ENCODE data around the gene ARHGAP15. TPM values are rescaled to one million over a fixed set of nuclear protein-coding genes. Genes with fewer than 3 reads are reported as not detected.

ARHGAP15 gene
- total RNA-seq, 1 donor from 2014 or later: 6.8 TPM

DNA sequence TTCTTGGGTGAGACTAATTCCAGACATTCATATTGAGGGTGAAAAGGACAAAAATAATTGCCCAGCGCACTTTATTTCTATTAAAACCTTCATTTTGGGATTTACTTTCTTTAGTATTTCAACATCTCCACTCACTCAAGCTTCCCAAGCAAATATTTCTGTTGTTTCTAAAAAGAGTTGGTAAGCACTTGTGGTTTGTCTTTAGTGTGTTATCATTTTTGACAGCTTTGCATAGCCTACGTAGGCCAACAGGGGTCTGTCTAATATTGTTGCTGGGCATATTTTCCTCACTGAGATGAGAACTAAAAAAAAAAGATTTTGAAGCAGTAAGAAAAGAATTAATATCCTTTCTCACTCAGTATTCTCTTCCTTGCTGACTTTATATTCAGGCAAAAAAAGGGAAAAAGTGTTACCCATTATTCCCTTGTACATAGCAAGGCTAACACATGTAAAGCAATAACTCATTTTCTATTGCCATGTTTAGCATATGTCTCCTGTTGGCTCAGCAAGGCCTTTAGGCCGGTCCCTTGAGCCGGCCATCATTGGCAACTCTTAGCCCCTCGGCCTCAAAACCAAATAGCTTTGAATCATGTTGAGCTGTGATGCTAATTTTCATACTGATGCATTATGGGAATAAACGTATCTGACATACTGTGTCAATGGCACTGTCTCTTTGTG, 494.2 kb downstream of the ARHGAP15 start:
- intact Hi-C loops (cut with DNase I): no loop called here
- DNase-seq (ENCODE audit: low spot score): no peak

DNA sequence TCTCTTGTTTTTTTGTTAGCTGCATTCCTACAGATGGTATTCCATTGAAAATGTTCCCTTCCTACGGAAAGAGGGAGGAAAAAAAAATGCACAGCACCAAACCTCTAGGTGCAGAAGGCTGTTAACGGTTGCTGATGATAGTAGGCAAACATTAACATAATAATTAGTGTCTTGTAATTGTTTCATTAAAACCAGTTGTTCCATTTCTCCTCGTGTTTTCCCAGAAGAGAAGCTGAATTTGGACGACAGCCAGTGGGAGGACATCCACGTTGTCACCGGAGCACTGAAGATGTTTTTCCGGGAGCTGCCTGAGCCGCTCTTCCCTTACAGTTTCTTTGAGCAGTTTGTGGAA, 494.7 kb downstream of the ARHGAP15 start:
- intact Hi-C loops (cut with DNase I): no loop called here
- DNase-seq (ENCODE audit: low spot score): no peak

DNA sequence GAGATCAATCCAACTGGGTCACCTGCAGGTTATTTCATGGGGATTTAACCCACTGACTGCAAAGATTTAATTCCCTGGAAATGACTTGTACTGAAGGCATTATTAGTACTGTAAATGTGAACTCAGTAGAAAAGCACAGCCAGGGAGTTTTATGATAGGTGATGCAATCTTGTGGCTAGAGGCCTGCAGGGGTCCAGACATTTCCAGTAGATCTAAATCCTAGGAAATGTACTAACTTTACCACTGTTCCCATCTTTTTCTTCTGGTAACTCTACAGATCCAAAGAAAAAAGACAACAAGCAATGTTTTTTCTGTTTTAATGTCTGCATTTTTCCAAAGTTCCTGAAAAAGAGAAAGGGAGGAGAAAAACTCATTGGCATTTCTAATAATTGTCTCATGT, 500.1 kb downstream of the ARHGAP15 start:
- no peak for DNase-seq (ENCODE audit: low spot score)
- intact Hi-C loops (cut with DNase I): no loop called here

DNA sequence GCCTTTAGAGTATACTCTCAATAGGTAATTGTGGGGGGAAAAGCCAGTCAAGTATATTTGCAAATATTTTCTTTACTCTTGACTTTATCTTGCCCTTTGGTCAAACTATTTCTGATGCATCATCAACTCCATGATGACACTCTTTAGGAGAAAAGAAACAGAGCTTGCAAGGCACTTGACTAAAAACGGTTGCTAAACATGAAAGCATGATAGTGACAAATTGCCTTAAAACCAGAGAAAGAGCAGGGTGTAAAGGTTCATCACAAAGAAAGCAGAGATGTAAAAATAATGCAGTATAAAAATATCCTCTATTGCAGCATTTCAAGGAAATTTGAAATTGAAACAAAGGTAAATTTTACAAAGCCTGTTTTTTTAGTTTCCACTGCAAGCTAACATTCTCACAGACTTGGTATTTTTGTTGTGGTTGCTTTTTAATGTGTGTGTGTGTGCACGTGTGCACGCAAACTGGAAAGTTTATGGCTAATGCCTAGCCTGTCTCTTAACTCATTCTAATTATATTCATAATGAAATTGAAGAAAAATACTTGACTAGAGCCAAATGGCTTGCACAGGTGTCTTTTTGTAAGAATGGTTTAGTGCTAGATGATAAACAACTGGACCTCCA, 503.6 kb downstream of the ARHGAP15 start:
- no peak for DNase-seq (ENCODE audit: low spot score)
- intact Hi-C loops (cut with DNase I): no loop called here

DNA sequence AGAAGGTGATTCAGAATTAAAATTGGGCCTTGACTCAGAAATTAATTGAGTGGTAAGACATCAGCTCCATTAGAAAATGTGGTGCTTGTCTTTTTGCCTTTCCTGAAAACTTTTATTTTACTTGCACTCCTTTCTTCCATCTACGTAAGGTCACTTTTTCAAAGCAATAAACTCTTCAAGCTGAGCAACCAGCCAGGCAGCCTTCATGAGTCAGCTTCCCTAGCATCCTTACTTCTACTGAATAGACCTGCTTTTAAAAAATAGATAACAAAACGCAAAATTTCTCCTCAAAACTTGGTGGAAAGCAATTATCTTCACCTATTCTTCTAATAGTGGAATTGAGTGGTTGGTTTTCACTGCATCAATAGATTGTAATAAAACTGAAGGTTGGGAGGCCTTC, 504.2 kb downstream of the ARHGAP15 start:
- intact Hi-C loops (cut with DNase I): no loop called here
- DNase-seq (ENCODE audit: low spot score): no peak

DNA sequence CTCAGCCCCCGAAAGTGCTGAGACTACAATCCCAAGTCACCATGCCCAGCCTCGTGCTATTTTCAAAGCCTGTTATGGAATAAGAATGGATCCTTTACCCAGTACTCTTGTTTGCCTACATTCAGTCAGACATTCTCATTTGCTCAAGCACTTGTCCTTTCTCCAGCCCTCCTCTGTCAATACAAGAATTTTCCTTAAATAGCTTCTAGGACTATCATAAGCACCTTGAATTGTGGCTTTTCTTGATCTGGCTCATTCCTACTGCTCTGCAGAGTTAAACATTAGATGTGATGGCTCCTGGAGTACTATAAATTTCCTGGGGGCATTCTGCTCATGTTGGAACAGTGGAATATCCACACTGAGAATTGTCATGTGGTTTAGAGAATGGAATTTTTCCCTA, 506.1 kb downstream of the ARHGAP15 start:
- intact Hi-C loops (cut with DNase I): no loop called here
- no peak for DNase-seq (ENCODE audit: low spot score)

DNA sequence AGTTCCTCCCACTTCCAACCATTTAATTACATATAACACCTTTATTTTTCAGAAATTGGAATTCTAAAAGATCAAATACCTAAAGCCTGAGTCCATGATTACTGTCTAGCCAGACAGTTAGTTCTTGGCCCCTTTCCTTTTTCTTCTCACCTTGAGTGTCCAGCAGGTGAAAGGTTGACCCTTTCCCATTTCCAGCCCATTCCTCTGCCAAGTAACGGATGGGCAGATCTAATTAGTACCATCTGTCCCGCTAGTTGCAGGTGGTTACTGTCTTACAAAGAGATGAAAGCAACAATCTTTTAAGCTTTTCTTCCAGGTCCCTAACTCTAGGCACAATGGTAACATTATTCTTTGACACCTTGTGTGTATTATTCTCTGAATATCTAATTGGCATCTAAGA, 506.7 kb downstream of the ARHGAP15 start:
- intact Hi-C loops (cut with DNase I): no loop called here
- DNase-seq (ENCODE audit: low spot score): no peak

DNA sequence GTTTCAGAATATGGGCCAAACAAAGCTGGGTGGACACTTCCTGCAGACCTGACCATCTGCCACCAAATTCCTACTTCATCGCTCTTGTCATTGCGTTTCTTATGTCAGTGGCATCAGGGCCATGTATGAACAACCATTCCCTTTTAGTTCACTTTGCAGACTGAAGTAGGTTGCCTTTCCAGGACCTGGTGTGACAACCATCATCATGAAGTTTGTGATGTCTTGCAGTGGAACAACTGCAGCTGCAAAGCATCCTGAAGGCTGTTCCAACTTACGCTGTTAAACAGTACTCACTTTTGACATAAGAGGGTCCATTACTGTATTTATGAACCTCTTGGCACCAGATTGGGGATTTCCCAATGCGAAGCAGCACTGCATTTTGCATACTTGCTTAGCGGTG, 511.6 kb downstream of the ARHGAP15 start:
- DNase-seq (ENCODE audit: low spot score): no peak
- intact Hi-C loops (cut with DNase I): no loop called here

DNA sequence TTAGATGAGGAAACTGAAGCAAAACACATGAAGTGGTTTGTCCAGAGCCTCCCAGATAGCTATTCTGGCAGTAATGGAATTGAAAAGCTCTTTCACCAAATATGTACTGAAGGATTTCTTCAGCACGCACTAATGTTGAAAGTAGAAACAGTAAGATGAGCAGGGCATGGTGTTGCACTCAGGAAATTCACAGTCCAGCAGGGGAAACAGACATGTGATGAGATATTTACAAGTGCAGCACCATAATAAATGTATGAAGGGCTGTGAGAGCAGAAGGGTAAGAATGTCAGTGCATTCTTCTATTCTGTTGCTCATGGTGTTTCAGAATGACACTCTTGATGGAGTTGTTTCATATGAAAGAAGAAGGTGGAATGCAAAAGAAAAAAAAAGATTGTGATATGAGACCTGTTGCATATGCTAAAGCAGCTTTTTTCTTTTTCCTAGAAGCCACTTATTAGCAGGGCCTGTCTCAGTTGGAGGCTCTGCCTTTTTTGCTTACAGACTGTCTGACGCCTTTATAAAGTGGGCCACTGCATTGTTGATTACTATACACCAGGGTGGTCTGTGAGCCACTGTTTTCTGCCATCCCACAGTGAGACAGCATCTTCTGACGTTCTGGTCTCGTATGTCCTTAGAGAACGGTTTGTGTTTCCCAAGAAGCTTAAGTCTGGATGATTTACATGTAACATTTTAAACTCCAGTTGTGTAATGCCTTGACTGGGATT, 516.9 kb downstream of the ARHGAP15 start:
- DNase-seq (ENCODE audit: low spot score): no peak
- intact Hi-C loops (cut with DNase I): no loop called here

DNA sequence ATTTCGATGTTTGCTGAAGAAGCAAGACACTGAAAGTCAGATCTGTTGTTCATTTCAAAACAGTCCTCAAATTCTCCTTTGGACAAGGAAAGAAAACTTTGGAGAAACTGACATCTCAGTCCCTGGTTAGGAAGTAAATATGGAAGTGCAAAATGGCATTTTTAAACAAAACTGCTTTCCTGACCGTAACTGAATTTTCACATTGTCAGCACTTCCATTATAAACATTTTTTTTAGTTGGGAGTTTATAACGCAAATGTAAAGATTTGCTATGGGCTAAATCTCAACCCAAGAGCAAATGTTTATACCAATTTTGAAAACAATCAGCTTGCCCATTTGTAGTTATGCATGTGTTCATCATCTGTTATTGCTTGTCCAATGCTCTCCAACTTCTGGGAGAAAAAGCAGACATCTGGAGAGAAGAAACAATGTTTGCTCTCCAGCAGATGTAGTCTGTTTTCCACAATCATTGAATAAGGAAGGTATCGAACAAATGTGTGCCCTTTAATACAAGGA, 520.1 kb downstream of the ARHGAP15 start:
- intact Hi-C loops (cut with DNase I): no loop called here
- no peak for DNase-seq (ENCODE audit: low spot score)

DNA sequence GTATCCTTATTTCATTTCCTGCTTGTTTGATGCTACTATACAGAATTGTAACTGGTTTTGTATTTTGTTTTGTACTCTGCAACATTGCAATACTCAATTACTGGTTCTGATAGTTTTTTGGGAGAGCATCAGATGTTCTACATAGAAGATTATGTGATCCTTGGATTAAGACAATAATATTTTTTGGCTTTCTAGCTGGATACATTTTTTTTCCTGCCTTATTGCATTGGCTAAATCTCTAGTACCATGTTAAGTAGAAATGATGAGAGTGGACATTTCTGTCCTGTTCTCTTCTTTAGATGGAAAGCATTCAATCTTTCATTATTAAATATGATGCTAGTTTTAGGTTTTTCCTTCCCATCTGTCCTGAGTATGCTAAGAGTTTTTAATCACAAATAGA, 523.5 kb downstream of the ARHGAP15 start:
- intact Hi-C loops (cut with DNase I): no loop called here

DNA sequence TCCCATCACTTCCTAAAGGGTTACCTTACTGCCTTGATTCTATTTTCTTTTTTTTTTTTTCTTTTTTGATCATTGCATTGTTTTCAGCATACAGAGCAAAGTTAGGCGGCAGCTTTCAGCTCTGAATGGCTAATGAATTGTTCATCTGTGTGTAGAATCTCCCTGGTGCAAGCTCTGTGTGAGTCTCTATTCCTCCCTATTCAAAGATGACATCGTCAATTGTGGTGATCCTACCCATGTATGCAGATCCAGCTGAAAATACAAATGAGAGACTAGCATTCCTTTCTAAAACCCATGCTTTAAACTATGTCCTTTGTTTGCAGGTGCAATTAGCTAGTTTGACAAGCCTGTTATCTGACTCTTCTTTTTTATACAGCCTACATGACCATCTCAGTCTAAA, 539.0 kb downstream of the ARHGAP15 start:
- DNase-seq (ENCODE audit: low spot score): no peak
- intact Hi-C loops (cut with DNase I): no loop called here

More for the DNA sequence above, 523.5 kb downstream of the ARHGAP15 start:
- no peak for DNase-seq (ENCODE audit: low spot score)

DNA sequence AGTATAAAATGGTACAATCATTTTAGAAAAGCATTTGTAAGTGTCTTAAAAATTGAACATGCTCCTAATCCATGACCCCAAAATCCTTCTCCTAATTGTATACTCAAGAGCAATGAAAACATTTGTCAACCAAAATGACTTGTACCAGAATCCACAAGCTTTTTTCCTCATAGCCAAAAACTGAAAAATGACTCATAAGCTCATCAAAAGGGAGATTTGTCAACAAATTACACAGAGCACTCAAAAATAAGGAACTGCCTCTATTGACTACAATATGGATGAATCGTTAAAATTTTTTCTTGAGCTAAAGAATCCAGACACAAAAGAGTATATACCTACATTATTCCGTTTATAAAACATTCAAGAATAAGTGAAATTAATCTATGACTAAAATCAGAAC, 544.8 kb downstream of the ARHGAP15 start:
- intact Hi-C loops (cut with DNase I): no loop called here
- no peak for DNase-seq (ENCODE audit: low spot score)

DNA sequence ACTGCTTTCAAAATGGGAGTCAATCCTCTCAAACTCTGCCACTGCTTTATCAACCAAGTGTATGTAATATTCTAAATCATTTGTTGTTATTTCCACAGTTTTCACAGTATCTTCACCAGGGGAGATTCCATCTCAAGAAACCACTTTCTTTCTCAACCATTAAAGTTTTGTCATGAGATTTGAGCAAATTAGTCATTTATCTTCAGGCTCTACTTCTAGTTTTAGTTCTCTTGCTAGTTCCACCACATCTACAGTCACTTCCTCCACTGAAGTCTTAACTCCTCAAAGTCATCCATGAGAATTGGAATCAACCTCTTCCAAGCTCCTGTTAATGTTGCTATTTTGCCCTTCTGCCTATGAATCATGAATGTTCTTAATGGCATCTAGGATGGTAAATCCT, 545.8 kb downstream of the ARHGAP15 start:
- intact Hi-C loops (cut with DNase I): no loop called here
- DNase-seq (ENCODE audit: low spot score): no peak

DNA sequence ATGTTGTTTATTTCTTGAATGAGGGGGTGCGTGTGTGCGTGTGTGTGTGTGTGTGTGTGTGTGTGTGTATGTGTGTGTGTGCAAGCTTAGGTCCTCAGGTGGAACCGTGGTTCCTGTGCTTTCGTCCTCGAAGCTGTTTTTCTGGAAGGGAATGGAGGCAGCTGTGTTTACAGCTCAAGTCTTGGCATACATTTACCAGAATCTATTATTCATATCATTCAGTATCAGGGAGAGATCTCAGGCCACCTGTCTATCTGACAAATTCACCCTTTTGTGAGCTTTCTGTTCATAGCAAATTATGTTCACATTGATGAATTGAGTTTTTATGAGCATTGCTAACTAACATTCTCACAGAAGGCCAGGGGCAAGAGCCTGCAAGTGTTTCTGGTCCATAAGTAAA, 550.4 kb downstream of the ARHGAP15 start:
- intact Hi-C loops (cut with DNase I): no loop called here
- no peak for DNase-seq (ENCODE audit: low spot score)

DNA sequence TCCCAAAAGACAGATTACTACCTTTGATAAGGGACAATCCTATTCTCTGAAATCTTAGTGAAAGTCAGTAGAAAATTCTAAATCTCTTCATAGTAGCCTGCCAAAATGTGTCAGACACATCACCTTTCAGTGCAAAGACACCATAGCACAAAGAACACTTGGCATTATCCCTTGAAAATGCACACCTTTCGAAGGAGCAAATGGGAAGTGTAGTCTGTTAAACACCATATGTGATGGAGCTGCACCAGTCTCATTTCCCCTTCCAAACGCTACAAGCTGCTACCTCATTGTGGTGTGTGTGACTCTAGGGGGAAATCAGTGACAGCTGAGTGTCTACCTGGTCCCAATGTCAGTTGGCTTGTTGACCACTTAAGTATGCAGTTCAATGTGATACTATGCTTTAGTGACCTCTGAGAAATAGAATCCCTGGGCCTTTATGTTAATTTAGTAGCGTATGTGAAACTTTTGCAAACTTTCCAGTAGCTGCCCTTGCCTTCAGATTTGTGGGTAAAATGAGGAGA, 551.7 kb downstream of the ARHGAP15 start:
- intact Hi-C loops (cut with DNase I): no loop called here
- no peak for DNase-seq (ENCODE audit: low spot score)

DNA sequence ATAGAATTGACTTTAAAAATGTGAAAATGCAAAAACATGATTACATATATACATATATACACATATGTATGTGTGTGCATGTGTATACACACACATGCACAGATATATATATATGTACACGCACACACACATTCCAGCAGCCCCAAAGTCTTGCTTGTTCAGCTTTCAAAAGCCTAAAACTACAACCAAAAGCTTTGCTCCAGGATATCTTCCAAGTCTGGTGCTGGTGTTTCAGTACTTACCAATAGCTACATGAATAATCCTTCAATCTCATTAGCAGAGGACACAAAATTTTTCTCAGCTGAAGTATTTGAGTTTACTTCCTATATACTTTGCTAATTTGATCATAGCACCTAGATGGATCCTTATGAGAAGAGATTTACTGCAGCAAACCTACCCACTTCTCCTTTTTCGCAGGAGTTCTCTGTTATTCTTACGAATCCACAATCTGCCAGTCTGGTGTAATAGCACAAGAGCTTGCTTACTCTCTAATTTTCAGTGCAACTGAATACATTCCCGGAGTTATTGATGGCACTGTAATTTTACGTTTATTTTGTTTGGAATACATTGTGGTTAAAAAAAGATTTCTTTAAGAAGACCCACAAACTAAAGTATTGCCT, 553.3 kb downstream of the ARHGAP15 start:
- intact Hi-C loops (cut with DNase I): no loop called here
- no peak for DNase-seq (ENCODE audit: low spot score)

DNA sequence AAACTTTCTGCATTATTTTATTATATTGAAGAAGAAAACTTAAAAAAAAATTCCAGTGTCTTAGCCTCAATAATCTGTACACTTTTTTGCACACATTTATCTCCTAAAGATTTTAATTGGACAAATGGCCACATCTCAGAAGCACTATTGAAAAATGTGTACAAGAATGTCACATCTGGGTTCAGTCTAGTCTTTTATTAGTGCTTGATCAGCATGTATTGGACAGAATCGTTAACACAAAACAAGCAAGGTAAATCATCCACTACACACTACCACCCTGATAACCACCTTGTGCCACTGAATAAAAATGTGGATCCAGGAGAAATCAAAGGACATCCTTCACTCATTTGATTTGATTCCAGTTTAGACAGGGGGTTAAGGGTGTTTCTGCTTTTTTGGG, 554.8 kb downstream of the ARHGAP15 start:
- intact Hi-C loops (cut with DNase I): no loop called here
- no peak for DNase-seq (ENCODE audit: low spot score)

DNA sequence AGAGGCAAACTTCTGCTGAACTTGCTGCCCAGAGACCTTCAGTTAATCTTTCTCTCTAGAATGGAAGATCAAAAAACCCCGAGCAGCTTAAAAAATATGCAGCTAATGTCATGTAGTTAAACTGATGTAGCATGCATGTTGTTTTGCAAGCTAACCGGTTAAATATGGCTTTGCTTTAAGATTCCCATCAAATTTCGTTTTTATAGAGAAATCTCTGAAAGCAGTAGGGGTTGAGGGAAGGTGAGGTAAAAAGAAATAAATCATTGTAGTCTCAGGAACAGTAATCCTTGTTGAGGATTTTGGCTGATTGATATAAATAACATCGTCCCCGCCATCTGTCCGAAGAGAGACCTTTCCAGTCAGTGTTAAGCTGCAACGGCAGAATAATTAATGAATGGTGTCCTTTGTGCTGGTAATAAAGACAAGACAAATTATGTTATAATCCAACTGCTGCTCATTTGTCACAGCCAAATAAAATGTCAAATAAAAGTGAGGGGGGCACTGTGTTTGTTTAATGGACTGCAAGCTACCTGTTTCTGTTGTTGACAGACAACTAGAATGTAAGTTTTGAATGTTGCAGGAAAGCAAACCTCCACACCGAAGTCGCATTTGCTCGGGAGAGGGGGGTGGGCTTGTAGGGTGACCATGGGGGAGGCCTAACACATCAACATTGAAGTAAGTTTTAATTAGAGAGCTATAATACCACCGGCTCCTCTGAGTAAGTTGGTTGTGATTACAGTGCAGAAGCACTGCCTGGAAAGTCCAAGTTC, 555.5 kb downstream of the ARHGAP15 start:
- intact Hi-C loops (cut with DNase I): no loop called here
- no peak for DNase-seq (ENCODE audit: low spot score)
